Measurements from ENCODE around the gene ANO2.

DNA sequence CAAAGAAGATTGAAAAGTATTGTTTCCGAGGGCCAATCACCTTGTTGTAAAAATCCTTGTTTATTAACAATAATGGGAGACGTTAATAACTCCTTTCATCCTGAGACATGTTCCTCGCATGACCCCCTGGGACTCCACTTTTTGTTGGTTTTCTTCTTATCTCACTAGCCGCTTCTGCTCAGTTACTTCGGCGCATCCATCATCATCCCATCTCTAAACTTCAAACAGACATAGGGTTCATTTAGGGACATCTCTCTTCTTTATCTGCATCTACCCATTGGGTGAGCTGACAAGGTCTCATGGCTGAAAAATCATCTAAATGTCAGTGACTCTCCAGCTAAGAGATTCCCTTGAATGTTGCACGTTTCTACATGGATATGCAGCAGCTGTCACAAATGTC is 252.2 kb downstream of the ANO2 start:
- no peak for TF ChIP-seq POLR2A (IDR thresholded peaks at IDR 0.05; ENCODE audit: low read length)
- no peak for TF ChIP-seq GATA1 (IDR thresholded peaks at IDR 0.05; ENCODE audit: low read depth, low read length)
